Choroid plexus epithelial cell (primary cell): ENCODE measurements around the gene TRAPPC11.

Source experiments
- DNase-seq: peaks from one replicate; pipeline ENCODE4 v3.0.0-alpha.2; 2010; ENCODE audit warnings: low read depth
- H3K4me3 ChIP-seq: 2 replicates; pipeline ENCODE4 v1.5.1; 2011; ENCODE audit warnings: low read depth, mild to moderate bottlenecking, control low read depth, low read length, moderate library complexity
- TF ChIP-seq, protein P1 (sequence below): conservative IDR thresholded peaks from 2 replicates; pipeline ENCODE4 v1.5.1; 2011; ENCODE audit warnings: low read depth, mild to moderate bottlenecking, control low read depth, inconsistent platforms, low read length, moderate library complexity

TRAPPC11 gene

DNA sequence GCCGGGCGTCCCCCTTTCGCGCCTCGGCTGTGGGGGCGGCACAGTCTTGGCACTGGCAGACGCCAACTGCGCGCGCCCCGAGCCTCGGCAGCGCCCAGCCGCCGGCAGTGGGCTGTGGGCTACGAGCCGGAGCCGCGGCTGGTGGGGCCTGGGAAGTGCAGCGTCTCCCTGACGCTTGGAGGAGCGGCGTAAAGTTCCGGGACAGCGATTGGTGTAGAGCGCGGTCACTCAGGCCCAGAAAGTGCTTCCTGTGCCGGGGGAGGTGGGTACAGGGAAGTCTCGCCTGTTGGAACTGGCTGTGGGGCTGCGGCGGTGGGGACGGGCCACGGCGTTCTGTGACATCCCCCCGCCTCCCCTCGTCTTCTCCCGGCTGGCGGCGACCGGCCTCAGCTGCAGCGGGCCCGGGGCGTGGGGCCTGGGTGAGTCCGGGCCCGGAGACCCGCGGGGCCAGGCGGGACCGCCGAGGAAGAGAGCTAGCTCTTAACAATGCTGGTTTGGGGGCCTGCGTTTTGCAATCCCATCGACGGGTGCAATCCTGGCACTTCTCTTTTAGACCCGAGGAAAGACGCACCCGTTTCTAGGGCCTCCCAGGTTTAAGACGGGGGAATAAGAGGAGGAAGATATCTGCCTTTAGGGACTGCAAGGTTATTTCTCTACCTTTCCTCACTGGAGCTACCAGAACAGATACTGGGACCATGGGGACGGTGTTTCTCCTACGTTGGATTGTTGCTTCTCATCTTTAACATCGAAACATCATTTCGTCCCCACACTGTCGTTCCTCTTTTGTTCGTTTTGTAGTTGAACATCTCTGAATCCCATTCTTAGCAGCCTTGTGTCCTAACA lies at the start of gene TRAPPC11, which contains the start of gene RWDD4:
Gene TRAPPC11 (plus strand): TSS at position 265 of the 843 bp plus-strand sequence. CDS start 4,575 bp downstream, outside the sequence.
Gene RWDD4 (minus strand): TSS at position 157 of the 843 bp plus-strand sequence. CDS start 233 bp downstream, outside the sequence.
- TF ChIP-seq, protein P1, sequence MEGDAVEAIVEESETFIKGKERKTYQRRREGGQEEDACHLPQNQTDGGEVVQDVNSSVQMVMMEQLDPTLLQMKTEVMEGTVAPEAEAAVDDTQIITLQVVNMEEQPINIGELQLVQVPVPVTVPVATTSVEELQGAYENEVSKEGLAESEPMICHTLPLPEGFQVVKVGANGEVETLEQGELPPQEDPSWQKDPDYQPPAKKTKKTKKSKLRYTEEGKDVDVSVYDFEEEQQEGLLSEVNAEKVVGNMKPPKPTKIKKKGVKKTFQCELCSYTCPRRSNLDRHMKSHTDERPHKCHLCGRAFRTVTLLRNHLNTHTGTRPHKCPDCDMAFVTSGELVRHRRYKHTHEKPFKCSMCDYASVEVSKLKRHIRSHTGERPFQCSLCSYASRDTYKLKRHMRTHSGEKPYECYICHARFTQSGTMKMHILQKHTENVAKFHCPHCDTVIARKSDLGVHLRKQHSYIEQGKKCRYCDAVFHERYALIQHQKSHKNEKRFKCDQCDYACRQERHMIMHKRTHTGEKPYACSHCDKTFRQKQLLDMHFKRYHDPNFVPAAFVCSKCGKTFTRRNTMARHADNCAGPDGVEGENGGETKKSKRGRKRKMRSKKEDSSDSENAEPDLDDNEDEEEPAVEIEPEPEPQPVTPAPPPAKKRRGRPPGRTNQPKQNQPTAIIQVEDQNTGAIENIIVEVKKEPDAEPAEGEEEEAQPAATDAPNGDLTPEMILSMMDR, result peak; percentile 29
- peak; percentile 99 for DNase-seq
- H3K4me3 ChIP-seq, result peak within 1 kb of the TSS; percentile 82

DNA sequence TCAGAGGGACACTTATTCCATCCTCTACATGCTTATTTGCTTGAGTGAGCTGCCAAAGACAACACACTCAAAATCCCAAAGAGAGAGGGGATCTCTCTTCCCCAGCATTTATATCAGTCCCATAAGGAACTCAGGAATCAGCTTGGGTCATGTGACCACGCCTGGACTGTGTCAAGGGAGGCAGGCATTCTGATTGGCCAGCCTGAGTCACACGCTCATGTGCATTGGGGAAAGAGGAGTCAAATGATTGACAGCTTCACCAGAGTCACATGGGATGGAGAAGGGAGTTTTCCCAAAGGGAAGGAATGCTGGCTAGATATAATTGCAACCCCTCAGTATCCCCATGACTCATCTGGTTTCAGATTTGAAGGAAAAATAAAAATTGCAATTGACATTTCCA lies 49.1 kb upstream of the TRAPPC11 start:
- H3K4me3 ChIP-seq, result no peak overlapping the region
- TF ChIP-seq, protein P1, result no peak
- peak; percentile 42 for DNase-seq

DNA sequence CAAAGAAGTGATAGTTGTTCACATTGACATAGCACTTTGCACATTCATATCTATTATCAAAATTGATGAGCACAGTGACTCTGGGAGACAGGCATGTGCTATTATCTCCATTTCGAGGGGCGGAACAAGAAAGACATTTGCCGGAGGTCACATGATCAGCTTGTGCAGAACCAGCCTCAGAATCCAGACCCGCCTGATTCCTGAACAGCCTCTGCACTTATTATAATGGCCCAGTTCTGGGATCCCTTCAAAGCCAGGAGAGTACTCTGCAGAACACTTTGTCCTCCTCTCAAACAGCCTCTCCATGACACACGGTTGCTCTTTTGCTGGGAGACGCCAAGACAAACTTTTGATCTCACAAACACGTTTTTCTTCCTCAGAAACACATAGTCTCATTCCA lies 48.5 kb upstream of the TRAPPC11 start:
- peak; percentile 27 for DNase-seq

DNA sequence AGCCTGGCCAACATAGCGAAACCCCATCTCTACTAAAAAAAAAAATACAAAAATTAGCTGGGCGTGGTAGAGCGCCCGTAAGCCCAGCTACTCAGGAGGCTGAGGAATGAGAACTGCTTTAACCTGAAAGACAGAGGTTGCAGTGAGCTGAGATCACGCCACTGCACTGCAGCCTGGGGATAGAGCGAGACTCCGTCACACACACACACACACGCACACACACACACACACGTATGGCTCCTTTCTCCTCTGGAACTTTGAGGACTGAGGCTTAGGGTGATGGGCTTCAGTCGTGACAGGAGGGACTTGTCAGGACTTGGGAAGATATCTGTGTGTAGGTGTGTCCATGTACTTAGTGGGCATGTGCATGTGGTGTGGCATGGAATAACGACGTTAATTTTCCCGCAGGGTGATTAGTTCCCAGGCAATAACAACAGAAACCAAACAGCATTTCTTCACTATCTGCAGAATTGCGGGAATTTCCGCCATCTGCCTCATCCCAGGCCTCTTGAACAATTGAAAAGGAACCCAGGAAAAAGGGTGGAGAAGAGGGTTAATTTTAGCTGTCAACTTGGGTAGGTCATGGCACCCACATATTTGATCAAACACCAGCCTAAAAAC lies 47.8 kb upstream of the TRAPPC11 start:
- no peak overlapping the region for H3K4me3 ChIP-seq
- no peak for DNase-seq
- TF ChIP-seq, protein P1, result no peak

More for the DNA sequence above, 48.5 kb upstream of the TRAPPC11 start:
- TF ChIP-seq, protein P1, result no peak
- H3K4me3 ChIP-seq, result no peak overlapping the region

DNA sequence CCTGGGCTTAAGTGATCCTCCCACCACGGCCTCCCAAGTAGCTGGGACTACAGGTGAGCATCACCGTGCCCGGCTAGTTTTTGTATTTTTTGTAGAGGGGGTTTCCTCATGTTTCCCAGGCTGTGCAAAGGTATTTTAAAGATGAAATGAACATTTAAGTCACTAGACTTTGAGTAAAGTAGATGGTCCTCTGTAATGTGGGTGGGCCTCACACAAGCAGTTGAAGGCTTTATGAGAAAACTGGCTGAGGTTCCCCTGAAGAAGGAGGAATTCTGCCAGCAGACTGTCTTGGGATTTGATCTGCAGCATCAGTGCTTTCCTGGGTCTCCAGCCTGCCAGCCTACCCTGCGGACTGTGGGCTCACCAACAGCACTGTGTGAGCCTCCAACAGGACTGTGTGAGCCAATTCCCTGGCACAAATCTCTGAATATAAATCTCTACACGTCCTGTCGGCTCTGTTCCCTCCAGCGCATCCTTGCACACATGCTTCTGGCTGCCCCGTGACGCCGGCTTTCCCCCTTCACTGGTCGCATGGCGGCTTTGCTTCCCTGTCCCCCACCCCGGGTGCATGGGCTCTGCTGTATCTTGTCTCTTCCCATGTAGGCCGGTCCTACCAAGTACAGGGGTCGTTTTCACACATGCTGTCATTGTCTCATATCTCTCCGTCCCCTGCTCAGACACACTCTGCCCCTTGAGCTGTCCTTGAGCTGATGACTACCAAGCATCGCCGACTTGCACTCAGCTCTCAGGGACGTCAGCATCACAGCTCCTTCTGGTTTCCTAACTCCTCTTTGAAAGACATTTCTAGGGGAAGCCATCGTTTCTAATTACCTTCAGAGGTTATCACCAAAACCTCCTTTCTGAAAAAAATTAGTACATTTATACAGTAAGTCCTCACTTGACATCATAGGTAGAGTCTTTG lies 46.5 kb upstream of the TRAPPC11 start:
- TF ChIP-seq, protein P1, result no peak
- H3K4me3 ChIP-seq, result no peak overlapping the region
- DNase-seq, result no peak

DNA sequence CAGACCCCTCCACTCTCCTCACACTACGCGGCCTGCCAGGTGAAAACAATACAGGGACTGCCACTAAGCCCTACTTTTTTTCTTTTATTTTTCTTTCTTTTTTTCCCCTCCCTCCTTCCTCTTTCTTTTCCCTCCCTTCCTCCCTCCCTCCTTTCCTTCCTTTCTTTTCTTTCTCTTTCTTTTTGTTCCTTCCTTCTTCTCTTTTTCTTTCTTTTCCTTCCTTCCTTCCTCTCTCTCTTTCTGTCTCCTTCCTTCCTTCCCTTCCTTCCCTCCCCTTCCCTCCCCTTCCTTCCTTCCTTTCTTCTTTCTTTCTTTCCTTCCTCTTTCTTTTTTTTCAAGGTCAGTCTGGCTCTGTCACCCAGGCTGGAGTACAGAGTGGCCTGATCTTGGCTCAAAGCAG lies 42.0 kb upstream of the TRAPPC11 start:
- TF ChIP-seq, protein P1, result no peak
- DNase-seq, result no peak
- H3K4me3 ChIP-seq, result no peak overlapping the region
